Bronchial epithelial cell (primary cell): ENCODE results near the gene NLRC3. TPM values are rescaled to one million over a fixed set of nuclear protein-coding genes. Genes with fewer than 3 reads are reported as not detected.

Experiments
- DNase-seq: peaks from one replicate; pipeline ENCODE4 v3.0.0-alpha.2; 2010; ENCODE audit warnings: low read depth
- FAIRE-seq: peaks from 2 replicates; lab custom pipeline; 2011; peaks lifted over from hg19 to GRCh38; lab: Jason Lieb, UNC
- H3K27me3 ChIP-seq: 2 replicates; pipeline ENCODE4 v1.5.1; 2011; ENCODE audit warnings: low read length; ENCODE audit not compliant: control insufficient read depth, insufficient read depth
- H3K36me3 ChIP-seq: 2 replicates; pipeline ENCODE4 v1.5.1; 2011; ENCODE audit warnings: low read length; ENCODE audit not compliant: control insufficient read depth, insufficient read depth
- H3K4me3 ChIP-seq: 2 replicates; pipeline ENCODE4 v1.5.1; 2011; ENCODE audit warnings: mild to moderate bottlenecking, low read depth, low read length, control low read depth
- CTCF ChIP-seq: IDR thresholded peaks from 2 replicates; pipeline ENCODE4 v1.5.1; 2011; ENCODE audit warnings: mild to moderate bottlenecking, moderate library complexity, low read length, control low read depth, inconsistent platforms; ENCODE audit not compliant: insufficient read depth, severe bottlenecking
- total RNA-seq: library from RNA; depleted of rRNA; stranded (reverse); fragments of >200 nt; gene quantifications from 2 replicates; pipeline ENCODE4 v1.2.1, GENCODE V29; 2014

Gene NLRC3
- total RNA-seq, 1 donor from 2014 or later: not detected

- Histone ChIP-seq H3K27me3 (no peaks in the 10 kb centered on the region), H3K4me3 (no peak overlapping the region), H3K36me3 (peaks cover 10% of the 10 kb centered on the region)
- FAIRE-seq (no peak), DNase-seq (no peak)
- TF ChIP-seq CTCF: no peak
These were observed 40.4 kb downstream of the NLRC3 start for GRCh38 chr16:3536851-3537250.

GRCh38 chr16:3536271-3536731, 40.9 kb downstream of the NLRC3 start:
- Histone ChIP-seq H3K36me3 (peaks cover 10% of the 10 kb centered on the region), H3K4me3 (no peak overlapping the region), H3K27me3 (no peaks in the 10 kb centered on the region)
- DNase-seq: no peak
- no peak for TF ChIP-seq CTCF
- FAIRE-seq: no peak

GRCh38 chr16:3534126-3534525, 43.1 kb downstream of the NLRC3 start:
- FAIRE-seq (no peak), DNase-seq (no peak)
- H3K4me3 ChIP-seq: no peak overlapping the region
- peaks cover 14% of the 10 kb centered on the region for H3K36me3 ChIP-seq
- no peak for TF ChIP-seq CTCF
- H3K27me3 ChIP-seq: no peaks in the 10 kb centered on the region

- no peaks in the 10 kb centered on the region for H3K27me3 ChIP-seq
- H3K36me3 ChIP-seq: peaks cover 17% of the 10 kb centered on the region
- DNase-seq: no peak
- H3K4me3 ChIP-seq: no peak overlapping the region
- no peak for FAIRE-seq
- TF ChIP-seq CTCF: no peak
These were observed 44.5 kb downstream of the NLRC3 start for GRCh38 chr16:3532741-3533140.

GRCh38 chr16:3530371-3530914, 46.8 kb downstream of the NLRC3 start:
- H3K4me3 ChIP-seq: no peak overlapping the region
- H3K36me3 ChIP-seq: peaks cover 18% of the 10 kb centered on the region

More at GRCh38 chr16:3530371-3530914, 46.8 kb downstream of the NLRC3 start:
- H3K27me3 ChIP-seq: no peaks in the 10 kb centered on the region
- FAIRE-seq (no peak), DNase-seq (peak; percentile 67)
- no peak for TF ChIP-seq CTCF
